IPS-18c (cell line): Measurements from ENCODE around the gene NDRG3.

Source experiments
- H3K4me3 ChIP-seq: 2 replicates; pipeline ENCODE4 v1.7.0; 2013; ENCODE audit warnings: low read depth, mild to moderate bottlenecking, low read length, moderate library complexity; ENCODE audit not compliant: insufficient read depth
- H3K9me3 ChIP-seq: one replicate; pipeline ENCODE4 v1.6.1; 2013; ENCODE audit warnings: mild to moderate bottlenecking, low read length, moderate library complexity; ENCODE audit not compliant: control insufficient read depth, insufficient read depth

Gene NDRG3

DNA sequence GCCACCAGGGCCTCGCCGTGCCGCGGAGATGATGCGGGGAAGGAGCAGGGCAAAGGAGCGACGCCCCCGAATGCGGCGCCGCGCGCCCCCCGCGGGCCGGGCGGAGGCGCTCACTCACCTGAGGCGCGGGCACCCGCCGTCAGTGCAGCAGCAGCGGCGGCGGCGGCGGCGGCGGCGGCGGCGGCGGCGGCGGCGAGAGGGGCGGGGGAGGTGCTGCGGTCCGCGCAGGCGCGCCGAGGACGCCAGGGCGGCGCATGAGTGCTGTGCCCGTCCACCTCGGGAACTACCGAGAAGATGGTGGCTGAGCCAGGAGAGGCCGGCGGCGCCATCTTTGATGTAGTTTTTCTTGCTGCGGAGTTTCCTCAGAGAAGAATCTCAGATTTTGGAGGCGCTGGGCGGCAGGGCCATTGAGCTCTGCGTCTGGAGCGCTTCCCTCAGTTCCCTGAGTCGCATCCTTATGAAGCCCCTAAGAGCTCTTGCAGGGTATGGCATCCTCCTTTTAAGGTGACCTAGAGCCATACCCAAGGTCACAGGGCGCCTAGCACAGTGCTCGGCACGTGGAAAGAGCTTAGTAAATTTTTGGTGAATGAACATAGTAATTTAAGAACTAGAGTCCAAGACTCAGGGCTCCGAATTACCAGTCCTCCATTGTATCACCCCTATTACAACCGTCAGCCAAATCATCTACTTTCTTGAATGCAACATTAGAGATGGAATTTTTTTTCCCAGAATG lies at the start of gene NDRG3:
NDRG3 (minus strand) TSS at position 164 of the 733 bp plus-strand sequence. CDS start 24,355 bp downstream, outside the sequence.
- peak within 1 kb of the TSS; percentile 79 for H3K4me3 ChIP-seq
- no peaks in the 10 kb centered on the region for H3K9me3 ChIP-seq

DNA sequence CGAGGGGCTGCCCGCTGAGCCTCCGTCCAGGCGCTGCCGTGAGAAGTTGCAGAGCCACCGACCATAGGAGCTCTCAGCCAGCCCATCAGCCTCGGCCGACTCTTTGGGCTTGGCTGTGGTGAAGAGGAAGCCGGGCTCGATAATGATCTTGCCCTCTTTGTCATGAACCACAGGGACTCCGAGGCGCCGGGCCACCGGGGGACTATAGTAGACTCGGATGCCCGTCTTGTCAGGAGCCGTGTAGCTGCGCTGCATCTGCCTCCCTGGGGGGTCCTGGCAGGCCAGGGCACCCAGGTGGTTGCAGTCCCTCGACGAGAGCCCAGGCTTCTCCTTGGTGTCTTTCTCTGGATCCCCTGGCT lies 48.2 kb upstream of the NDRG3 start:
- Histone ChIP-seq H3K9me3 (no peaks in the 10 kb centered on the region), H3K4me3 (no peak overlapping the region)

DNA sequence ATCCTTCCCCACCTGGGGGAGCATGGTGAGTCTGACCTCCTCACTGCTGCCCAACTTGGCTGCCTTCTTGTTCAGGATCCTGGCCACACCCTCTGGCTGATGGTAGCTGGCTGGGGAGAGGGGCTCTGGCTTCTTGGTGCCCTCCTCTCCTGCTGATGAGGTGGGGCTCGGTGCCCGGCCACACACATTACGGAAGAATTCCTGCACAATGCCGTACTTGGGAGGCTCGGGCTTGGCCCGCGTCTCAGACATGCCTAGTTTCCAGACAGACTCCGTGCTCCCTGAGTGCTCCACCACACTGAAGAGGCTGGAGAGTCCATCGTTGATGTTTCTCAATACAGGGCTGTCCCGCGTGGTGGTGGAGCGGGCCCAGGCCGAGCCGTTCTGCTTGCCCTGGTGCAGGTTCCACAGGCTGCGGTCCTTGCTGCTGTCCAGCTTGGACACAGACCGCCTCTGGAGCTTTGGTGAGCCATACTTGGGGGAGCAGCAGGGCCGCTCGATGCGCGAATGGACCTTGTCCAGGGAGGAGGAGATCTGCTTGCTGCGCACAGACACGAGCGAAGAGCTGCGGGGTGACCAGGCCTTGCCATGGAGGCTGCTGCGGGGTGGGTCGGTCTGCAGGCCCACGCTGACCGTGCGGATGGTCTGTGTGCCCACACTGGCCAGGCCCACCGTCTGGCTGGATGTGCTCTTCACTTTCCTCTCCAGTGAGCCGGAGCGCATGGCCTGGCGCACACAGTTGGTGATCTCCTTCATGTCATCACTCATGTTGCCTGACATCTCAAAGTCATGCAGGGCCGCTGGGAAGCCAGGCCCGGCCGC lies 47.6 kb upstream of the NDRG3 start:
- H3K9me3 ChIP-seq = no peaks in the 10 kb centered on the region
- H3K4me3 ChIP-seq = no peak overlapping the region

DNA sequence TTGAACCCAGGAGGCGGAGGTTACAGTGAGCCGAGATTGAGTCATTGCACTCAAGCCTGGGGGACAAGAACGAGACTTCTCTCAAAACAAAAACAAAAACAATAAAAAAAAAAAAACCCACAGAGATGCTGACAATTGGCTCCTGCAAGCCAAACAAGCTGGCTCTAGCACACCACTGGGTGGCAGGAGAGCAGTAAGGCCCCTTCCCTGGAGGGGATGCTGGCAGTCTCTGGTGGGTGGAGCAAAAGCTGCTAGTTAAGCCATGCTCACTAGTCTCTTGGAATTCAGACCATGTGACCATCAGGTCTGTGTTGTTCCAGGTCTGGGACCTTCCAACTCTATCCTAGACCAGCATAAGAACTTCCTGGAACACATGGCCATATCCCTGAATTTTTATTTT lies 46.5 kb upstream of the NDRG3 start:
- Histone ChIP-seq H3K4me3 (no peak overlapping the region), H3K9me3 (no peaks in the 10 kb centered on the region)

DNA sequence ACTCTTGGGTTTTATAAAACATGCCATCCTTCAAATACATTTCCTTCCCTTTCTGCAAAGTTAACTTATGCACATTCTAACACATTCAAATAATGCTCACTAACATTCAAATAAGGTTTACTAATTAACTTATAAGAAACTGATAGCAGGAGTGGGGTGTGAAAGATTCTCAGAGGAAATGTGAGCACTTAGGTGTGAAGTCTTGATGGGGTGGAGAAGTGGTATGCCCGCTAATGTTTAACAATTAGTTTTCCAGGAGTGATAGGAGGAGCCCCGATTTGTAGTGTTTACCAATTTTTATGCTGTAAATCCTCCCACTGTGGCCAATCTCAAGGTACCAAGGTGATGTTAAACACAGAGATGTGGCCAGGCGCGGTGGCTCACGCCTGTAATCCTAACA lies 46.0 kb upstream of the NDRG3 start:
- H3K4me3 ChIP-seq = no peak overlapping the region
- H3K9me3 ChIP-seq = no peaks in the 10 kb centered on the region

DNA sequence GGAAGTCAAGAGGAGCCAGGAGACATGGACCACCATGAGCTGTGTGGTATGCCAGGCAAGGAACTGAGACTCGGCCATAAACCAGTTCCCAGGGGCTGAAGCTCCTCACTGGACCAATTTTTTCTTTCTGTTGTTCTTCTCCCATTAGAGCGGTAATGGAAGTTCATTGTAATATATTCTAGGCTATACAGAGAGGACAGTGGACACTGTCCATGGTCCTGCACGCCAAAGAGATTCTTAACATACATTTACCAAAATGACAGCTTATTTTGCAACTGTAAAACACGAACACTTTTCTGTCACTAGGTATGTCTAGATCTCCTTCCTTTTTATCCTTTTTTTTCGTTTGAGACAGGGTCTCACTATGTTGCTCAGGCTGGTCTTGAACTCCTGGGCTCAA lies 40.8 kb upstream of the NDRG3 start:
- H3K4me3 ChIP-seq = no peak overlapping the region
- no peaks in the 10 kb centered on the region for H3K9me3 ChIP-seq

DNA sequence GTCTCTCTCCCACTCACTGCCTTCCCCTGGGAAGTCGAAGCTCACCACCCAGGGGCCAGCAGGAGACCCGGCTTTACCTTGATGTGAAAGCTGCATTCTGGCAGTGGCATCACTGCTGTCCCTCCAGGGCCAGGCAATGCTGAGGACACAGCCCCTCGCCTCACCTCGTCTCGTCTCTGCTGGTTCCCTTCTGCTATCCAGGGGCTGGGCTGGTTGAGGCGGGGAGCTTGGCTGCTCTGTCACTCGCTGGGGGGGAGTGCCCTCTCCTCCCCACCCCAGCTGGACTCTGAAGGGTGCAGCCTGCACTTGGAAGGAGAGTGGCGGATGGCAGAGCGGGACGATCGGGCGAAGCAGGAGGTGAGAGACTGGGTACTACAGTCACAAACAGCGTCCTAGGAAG lies 40.4 kb upstream of the NDRG3 start:
- no peak overlapping the region for H3K4me3 ChIP-seq
- no peaks in the 10 kb centered on the region for H3K9me3 ChIP-seq

DNA sequence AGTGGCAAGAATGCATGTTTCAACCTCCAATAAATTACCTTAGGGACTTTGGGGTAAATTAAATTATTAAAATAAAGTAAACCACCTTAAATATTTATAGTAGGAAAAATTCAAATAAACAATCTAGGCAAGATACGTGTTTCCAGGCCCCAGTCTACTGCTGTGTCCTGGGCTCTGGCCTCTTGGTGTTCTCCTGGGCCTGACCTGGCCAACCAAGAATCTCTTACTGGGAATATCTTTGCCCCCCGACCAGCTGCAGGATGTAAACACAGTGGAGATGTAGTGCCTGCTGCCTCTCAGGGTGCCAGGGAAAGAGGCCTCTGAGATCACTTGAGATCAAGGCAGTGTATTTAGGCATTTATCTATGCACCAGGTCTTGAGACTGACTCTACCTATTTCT lies 39.4 kb upstream of the NDRG3 start:
- H3K9me3 ChIP-seq = no peaks in the 10 kb centered on the region
- H3K4me3 ChIP-seq = no peak overlapping the region

DNA sequence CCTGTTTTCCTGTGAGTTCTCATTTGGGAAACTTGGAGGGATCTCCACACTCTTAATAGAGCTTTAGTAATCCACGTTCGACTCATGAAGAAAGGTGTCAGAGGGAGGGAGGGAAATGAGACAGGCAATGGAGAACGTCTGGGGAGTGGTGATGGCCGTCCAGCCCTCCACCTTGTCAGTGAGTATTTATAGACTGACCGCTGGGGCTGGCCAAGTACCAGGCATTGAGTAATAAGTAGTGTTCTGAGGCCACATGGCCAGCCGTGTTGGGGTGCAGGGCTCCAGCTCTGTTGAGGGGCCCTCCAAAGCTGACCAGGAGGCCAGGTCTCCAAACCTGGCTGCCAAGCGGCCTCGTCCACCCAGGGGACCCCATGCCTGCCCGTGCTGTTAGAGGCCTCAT lies 39.0 kb upstream of the NDRG3 start:
- Histone ChIP-seq H3K4me3 (no peak overlapping the region), H3K9me3 (no peaks in the 10 kb centered on the region)

DNA sequence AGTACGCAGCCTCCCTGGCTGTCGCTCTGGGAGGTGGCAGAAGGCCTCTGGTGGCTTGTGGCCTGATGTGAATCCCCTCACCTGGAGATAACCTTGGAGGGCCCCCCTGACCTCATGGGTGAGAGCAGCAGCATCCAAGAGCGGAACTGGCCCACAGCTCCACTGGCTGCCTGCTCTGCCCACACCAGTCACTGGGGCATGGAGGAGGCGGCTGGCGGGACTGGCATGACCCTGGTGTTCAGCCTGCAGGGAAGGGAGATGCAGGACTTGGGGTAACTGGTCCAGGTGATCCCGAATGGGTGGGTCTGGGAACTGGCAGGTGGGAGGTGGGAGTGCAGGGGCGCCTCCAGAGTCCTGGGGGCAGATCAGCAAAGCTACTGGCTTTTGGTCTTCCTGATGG lies 38.2 kb upstream of the NDRG3 start:
- no peak overlapping the region for H3K4me3 ChIP-seq
- no peaks in the 10 kb centered on the region for H3K9me3 ChIP-seq

DNA sequence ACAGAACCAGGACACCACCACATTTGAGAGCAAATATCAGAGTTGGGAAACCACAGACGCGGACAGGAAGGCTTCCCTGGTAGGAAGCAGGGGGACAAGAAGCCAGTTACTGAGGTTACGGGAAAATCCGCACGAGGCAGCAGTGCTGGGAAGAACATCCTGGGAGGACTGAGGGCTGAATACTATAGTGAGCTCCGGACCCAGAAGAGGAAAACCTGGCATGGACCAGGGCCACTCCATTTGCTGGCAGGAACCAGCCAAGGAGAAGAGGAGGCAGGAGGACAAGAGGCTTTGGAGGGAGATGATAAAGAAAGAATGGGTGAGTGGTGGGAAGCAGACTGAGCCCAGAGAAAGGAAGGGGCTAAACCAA lies 33.8 kb upstream of the NDRG3 start:
- Histone ChIP-seq H3K9me3 (no peaks in the 10 kb centered on the region), H3K4me3 (no peak overlapping the region)

DNA sequence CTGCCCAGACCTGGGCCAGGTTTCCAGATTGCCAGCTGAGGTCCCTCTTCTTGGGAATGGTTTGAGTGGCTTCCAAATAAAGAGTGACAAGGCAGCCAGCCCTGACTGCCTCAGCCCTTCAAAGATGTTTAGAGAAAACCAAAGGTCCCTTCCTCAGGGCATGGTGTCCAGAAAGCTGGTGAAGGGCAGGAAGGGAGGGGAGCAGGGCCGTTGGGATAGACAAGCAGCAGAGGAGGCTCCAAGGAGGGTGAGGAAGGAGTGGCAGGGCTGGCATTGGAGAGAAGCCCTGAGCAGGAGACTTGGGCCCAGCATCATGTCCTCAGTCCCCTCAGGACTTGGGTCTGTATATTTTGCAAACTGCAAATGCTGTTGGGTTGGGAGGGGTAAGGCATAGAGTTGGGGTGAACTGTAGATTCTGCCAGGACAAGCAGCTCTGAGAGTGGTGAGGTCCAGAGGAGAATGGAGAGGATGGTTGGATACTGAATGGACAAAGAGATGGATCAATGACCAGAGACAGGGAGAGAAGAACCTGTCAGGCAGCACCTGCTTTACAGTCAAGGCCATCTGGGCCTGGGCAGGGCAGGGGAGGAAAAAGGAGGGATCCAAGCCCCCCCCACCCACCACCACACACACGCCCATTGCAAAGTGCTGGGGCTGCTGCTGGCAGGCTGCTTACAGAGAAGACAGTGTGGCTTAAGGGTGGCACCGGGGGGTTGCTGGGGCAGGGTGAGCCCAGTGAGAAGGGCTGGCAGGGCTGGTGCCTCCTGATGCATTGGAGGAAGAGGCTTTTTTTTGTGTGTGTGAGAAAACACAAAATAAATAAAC lies 33.2 kb upstream of the NDRG3 start:
- H3K4me3 ChIP-seq = no peak overlapping the region
- no peaks in the 10 kb centered on the region for H3K9me3 ChIP-seq

DNA sequence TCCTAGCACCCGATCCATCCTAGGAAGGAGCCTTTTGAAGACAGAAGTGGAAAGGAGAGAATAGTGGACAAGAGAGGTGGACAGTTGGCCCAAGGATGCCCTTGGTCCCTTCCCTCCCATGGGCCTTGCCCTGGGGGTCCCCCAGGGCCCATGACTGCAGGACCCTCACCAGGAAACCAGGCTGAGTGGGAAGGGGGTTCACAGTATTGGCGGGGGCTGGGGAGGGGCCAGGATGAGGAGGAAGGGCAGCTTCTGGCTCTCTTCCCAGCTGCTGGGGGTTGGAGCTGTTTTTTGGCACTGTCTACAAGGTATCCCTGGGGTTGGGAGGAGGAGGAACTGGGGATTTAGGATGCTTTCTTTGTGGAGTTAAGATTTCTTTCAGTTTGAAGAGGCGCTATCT lies 31.7 kb upstream of the NDRG3 start:
- Histone ChIP-seq H3K4me3 (no peak overlapping the region), H3K9me3 (no peaks in the 10 kb centered on the region)

DNA sequence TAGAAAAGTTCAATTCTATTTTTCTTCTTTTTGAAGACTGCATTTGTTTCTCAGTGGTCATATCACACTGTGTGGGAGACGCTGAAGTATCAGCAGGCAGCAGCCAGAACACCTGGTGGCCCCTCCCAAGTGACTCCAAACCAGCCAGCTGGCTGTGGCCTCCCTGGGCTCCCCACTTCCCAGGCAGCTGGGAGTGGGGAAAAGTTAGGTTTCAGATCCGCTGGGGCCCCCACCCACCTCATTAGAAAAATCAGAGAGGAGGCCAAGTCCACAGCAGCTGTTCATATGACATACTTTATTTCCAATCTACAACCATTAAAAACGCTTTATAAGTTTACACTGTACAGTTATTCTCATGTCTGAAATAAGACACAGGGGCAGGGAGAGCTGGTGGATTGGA lies 31.3 kb upstream of the NDRG3 start:
- Histone ChIP-seq H3K9me3 (no peaks in the 10 kb centered on the region), H3K4me3 (no peak overlapping the region)

DNA sequence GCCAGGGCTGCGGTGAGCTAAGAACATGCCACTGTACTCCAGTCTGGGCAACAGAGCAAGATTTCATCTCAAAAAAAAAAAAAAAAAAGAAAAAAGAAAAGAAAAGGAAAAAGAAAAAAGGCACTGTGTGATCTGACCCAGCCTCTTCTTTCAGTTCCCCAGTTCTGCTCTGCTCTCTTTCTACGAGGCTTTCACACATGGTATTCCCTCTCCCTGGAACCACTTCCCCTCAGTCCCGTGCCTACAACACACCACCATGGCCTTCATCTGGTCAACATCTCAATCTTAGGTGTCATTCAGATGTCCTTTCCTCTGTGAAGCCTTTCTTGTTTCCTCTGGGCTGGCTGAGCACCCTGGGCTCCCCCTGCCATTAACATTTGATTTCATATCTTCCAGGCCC lies 29.9 kb upstream of the NDRG3 start:
- Histone ChIP-seq H3K4me3 (no peak overlapping the region), H3K9me3 (no peaks in the 10 kb centered on the region)

DNA sequence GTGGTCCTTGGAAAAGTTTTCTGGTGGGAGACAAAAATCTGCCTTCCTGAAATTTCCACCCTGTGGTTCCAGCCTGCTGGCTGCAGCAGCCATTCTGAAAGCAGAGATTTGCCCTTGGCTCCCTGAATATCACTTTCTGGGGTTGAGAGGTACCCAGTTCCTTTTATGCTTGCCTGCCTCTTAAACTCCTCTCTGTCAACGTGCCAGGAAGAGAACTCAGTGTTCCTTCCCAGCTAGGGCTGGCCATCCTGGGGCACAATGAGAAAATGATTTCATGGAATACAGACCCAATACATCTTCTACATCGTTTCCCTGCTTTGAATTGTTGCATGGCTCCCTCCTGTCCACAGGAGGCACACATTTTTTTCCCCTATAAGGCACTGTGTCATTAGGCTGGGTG lies 29.3 kb upstream of the NDRG3 start:
- no peak overlapping the region for H3K4me3 ChIP-seq
- peaks cover 2% of the 10 kb centered on the region for H3K9me3 ChIP-seq

DNA sequence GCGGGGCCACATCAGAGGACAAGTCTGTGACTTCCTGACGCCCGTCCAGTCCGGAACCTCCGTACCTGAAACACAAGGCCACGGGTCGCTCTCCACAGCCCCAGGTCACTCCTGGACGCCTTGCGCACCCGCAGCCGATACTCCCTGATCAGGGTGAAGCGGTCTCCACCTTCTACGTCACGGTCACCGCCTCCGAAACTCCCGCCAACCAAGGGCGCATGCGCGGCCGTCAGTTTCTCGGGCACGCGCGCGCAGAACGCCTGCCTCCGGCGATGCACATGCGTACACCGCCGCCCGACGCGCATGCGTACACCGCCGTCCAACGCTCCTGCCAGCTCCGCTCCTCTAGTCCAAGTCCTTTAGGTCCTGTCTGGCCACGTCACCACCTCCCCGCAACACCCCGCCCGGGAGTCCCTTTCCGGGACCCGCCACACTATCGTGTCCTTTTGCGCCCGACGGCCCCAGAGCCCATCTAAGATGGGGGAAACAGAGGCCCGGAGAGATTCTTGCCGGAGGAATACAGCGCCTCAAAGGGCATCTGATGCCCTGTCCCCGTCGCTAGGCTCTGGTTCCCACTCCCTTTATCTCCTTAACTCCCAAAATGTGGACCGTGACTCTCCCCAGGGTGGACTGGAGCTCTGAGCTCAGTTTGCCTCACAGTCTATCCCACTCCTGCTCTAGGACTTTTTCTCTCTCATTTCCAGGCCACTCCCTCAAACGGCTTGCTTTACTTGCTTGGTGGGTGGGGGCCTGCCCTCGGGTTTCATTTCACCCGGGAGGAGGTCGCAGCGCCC lies 27.9 kb upstream of the NDRG3 start, which contains the start of gene DSN1:
DSN1 (minus strand) TSS at position 167 of the 794 bp plus-strand sequence. CDS start 2,305 bp downstream, outside the sequence.
- H3K4me3 ChIP-seq = peak within 1 kb of the TSS; percentile 86
- peaks cover 2% of the 10 kb centered on the region for H3K9me3 ChIP-seq
